ENCODE data around the gene MYO5B. TPM values are rescaled to one million over a fixed set of nuclear protein-coding genes. Genes with fewer than 3 reads are reported as not detected.

Gene MYO5B
- total and polyA plus RNA-seq, 2 of the 4 experiments (the other 2 are of a cell fraction) = 0.24 to 0.54 TPM

- Histone ChIP-seq H3K14ac (replicated peaks; ENCODE audit: low read depth, low read length) (no peak overlapping the region), H3K9me3 (ENCODE audit: control insufficient read depth, insufficient read depth, low read length) (no peaks in the 10 kb centered on the region), H2AK5ac (ENCODE audit: low read depth, low read length) (no peak overlapping the region), H3K9ac (ENCODE audit: low read depth, low read length) (no peak overlapping the region), H4K20me1 (ENCODE audit: insufficient read depth, low read length) (no peaks in the 10 kb centered on the region), H3K27me3 (ENCODE audit: control insufficient read depth, insufficient read depth, low read length) (no peaks in the 10 kb centered on the region), H3K4me3 (ENCODE audit: insufficient read depth, low read depth, low read length) (no peak overlapping the region), H3K18ac (ENCODE audit: low read depth, low read length) (no peak overlapping the region), H3K23ac (ENCODE audit: low read depth, low read length) (no peak overlapping the region), H3K4me2 (ENCODE audit: low read depth, low read length) (no peak overlapping the region), H2BK120ac (ENCODE audit: low read depth, low read length) (no peak overlapping the region), H3K56ac (ENCODE audit: extremely low read depth, insufficient read depth, low read length) (no peak overlapping the region), H3K36me3 (ENCODE audit: control insufficient read depth, insufficient read depth, low read length) (no peaks in the 10 kb centered on the region), H2BK20ac (ENCODE audit: low read depth, low read length) (no peak overlapping the region), H3K4me1 (ENCODE audit: control insufficient read depth, insufficient read depth, low read length) (no peaks in the 10 kb centered on the region), H4K5ac (ENCODE audit: low read depth, low read length) (no peak overlapping the region), H3K9me1 (ENCODE audit: insufficient read depth, low read length) (no peaks in the 10 kb centered on the region), H2AFZ (replicated peaks; ENCODE audit: low read length, poor library complexity) (no peak overlapping the region), H3K79me1 (ENCODE audit: low read depth in 1 of 2, low read length in 2 of 2) (no peaks in the 10 kb centered on the region), H4K91ac (ENCODE audit: insufficient read depth, low read depth, low read length) (no peak overlapping the region), H2BK15ac (ENCODE audit: low read depth, low read length) (no peak overlapping the region), H3K4ac (ENCODE audit: low read depth, low read length) (no peak overlapping the region), H2AK9ac (replicated peaks; ENCODE audit: low read depth, low read length, poor library complexity) (no peak overlapping the region), H3K27ac (ENCODE audit: insufficient read depth, low read length) (no peak overlapping the region), H2BK5ac (ENCODE audit: low read depth, low read length, poor library complexity, severe bottlenecking) (no peak overlapping the region), H4K8ac (ENCODE audit: low read depth in 2 of 2, low read length in 2 of 2) (no peak overlapping the region)
- intact Hi-C loops (cut with micrococcal nuclease) = no loop called here
- in situ Hi-C loops (cut with MboI; ENCODE audit: low sequenced_read_pairs) = no loop called here
- no peak for ATAC-seq (ENCODE audit: low read depth)
- DNase-seq = no peak
- ChIA-PET CTCF (no interaction called here), POLR2A (ENCODE audit: unreplicated experiment) (no interaction called here)
- TF ChIP-seq, protein P1, sequence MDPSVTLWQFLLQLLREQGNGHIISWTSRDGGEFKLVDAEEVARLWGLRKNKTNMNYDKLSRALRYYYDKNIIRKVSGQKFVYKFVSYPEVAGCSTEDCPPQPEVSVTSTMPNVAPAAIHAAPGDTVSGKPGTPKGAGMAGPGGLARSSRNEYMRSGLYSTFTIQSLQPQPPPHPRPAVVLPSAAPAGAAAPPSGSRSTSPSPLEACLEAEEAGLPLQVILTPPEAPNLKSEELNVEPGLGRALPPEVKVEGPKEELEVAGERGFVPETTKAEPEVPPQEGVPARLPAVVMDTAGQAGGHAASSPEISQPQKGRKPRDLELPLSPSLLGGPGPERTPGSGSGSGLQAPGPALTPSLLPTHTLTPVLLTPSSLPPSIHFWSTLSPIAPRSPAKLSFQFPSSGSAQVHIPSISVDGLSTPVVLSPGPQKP (IDR thresholded peaks at IDR 0.05; ENCODE audit: borderline replicate concordance, low read depth, low read length) = no peak
- no TSS peak for BruUV-seq (replicated peaks)
- 19% methylated on average over 3 of the region's 3 CpGs; no CpG with 5 or more reads in 1 of the 2 experiments for WGBS, 2 experiments (ENCODE audit: extremely low coverage in 2 of 2, insufficient read length in 1 of 2)
- dilution Hi-C loops (cut with HindIII; ENCODE audit: low sequenced_read_pairs, unreplicated experiment) = no loop called here
Observed at GRCh38 chr18:50126471-50126870, 68.5 kb downstream of the MYO5B start.

All from IMR-90 (cell line).